Sigmoid colon (tissue), 7 donors: Measurements from ENCODE around the gene EHD1. TPM values are rescaled to one million over a fixed set of nuclear protein-coding genes. Genes with fewer than 3 reads are reported as not detected.

Source experiments
- DNase-seq: peaks from one replicate; pipeline ENCODE4 v3.0.0-alpha.2; 2019
- H3K27ac ChIP-seq, 4 donors: fragments of 200-600 bp; sonication (generic); one replicate each; pipeline ENCODE4 v1.5.1; 2016 to 2019; ENCODE audit warnings: mild to moderate bottlenecking in 1 of 4
- H3K27me3 ChIP-seq, 3 donors: fragments of 200-600 bp; sonication (generic); one replicate each; pipeline ENCODE4 v1.5.1; 2019; ENCODE audit warnings: mild to moderate bottlenecking in 1 of 3
- H3K36me3 ChIP-seq, 4 donors: fragments of 200-600 bp; sonication (generic); one replicate each; pipeline ENCODE4 v1.5.1; 2016 to 2019
- H3K4me1 ChIP-seq, 4 donors: fragments of 200-600 bp; sonication (generic); one replicate each; pipeline ENCODE4 v1.5.1; 2017 to 2019
- H3K4me3 ChIP-seq, 4 donors: fragments of 200-600 bp; sonication (generic); one replicate each; pipeline ENCODE4 v1.5.1; 2017 to 2019; ENCODE audit warnings: mild to moderate bottlenecking in 2 of 4, moderate library complexity in 1 of 4
- H3K9me3 ChIP-seq, 4 donors: fragments of 200-600 bp in 3 of 4; sonication (generic) in 3 of 4; one replicate each; pipeline versions ENCODE4 v1.5.1 to v1.6.1; 2013 to 2019
- CTCF ChIP-seq, 4 experiments: fragments of 450-650 bp in 3 of 4; fragments of 200-600 bp in 1 of 4; IDR thresholded peaks; one replicate each; pipeline ENCODE4 v1.5.1; 2016 to 2019; ENCODE audit warnings: antibody characterized with exemption in 4 of 4, mild to moderate bottlenecking in 3 of 4, moderate library complexity in 2 of 4
- EP300 ChIP-seq, 4 donors: sonication (generic); formaldehyde crosslinking; IDR thresholded peaks; one replicate each; pipeline ENCODE4 v1.6.1; 2017; ENCODE audit warnings: antibody characterized with exemption in 4 of 4
- POLR2A ChIP-seq, 2 donors: fragments of 450-650 bp; IDR thresholded peaks; one replicate each; pipeline ENCODE4 v1.6.1; 2016; ENCODE audit warnings: antibody characterized with exemption in 2 of 2, mild to moderate bottlenecking in 2 of 2, moderate library complexity in 2 of 2
- POLR2AphosphoS5 ChIP-seq, 4 donors: sonication (generic); formaldehyde crosslinking; IDR thresholded peaks; one replicate each; pipeline ENCODE4 v1.6.1; 2017; ENCODE audit warnings: antibody characterized with exemption in 4 of 4
- WGBS, 2 donors: extraction: QIAGEN DNeasy Blood & Tissue Kit; methylation state at CpG; one replicate each; pipeline ENCODE4 v1.1.7; 2013; 5-methylcytosine and 5-hydroxymethylcytosine counted together
- intact Hi-C: fragments of 100-400 bp; cut with DNase I; formaldehyde crosslinking; loops from one replicate; pipeline ENCODE4 v1.15.1; 2023
- polyA plus RNA-seq, 3 donors: library from polyadenylated mRNA; stranded (reverse); fragments of 200-250 nt; gene quantifications; one replicate each; pipeline ENCODE4 v1.2.3, GENCODE V29; 2013
- total RNA-seq, 4 donors: library from RNA; depleted of rRNA; stranded (reverse); fragments of >200 nt; gene quantifications; one replicate each; pipeline ENCODE4 v1.1.0, GENCODE V29; 2016
- donor health status: healthy with polysubstance abuse.
- donor health status: Bipolar disorder and iron deficiency.
- donor health status: healthy.

The EHD1 gene
- total and polyA plus RNA-seq, 7 donors = 27.0 to 73.1 (median 40.0) TPM

- peak in 1 of 4 donors; percentile 29 for TF ChIP-seq EP300 (IDR thresholded peaks at IDR 0.05)
- TF ChIP-seq POLR2A (IDR thresholded peaks at IDR 0.05) = no peak
- TF ChIP-seq POLR2AphosphoS5 (IDR thresholded peaks at IDR 0.05) = peak; percentile 25 to 76 (median 63)
- intact Hi-C loops = loop anchor here (1.0 kb wide), 1 partner anchor 14 kb away; the partner anchor contains the start of gene EHD1
- peaks cover 0 to 7% (median 3%) of the 10 kb centered on the region in 4 donors for H3K36me3 ChIP-seq
- peak overlapping the region; percentile 94 to 97 (median 97) for H3K27ac ChIP-seq
- peaks cover 0 to 92% (median 83%) of the 10 kb centered on the region in 4 donors for H3K4me1 ChIP-seq
- peak overlapping the region in 2 of 4 donors; percentile 11 to 17 for H3K4me3 ChIP-seq
- H3K9me3 ChIP-seq = no peaks in the 10 kb centered on the region
- no peaks in the 10 kb centered on the region for H3K27me3 ChIP-seq
- WGBS, 2 donors = 53 to 79% methylated on average over 18 of the region's 18 CpGs
- DNase-seq = peak; percentile 94
These were observed 13.7 kb downstream of the EHD1 start for GRCh38 chr11:64864473-64865285.

GRCh38 chr11:64864135-64864472 lies 14.3 kb downstream of the EHD1 start:
- DNase-seq = no peak
- 55 to 69% methylated on average over 9 of the region's 9 CpGs for WGBS, 2 donors
- peaks cover 0 to 12% (median 9%) of the 10 kb centered on the region in 4 donors for H3K36me3 ChIP-seq
- H3K27ac ChIP-seq = peak overlapping the region; percentile 94 to 97 (median 97)
- H3K27me3 ChIP-seq = no peaks in the 10 kb centered on the region
- H3K4me1 ChIP-seq = peaks cover 0 to 91% (median 81%) of the 10 kb centered on the region in 4 donors
- intact Hi-C loops = loop anchor here (1.0 kb wide), 1 partner anchor 14 kb away; the partner anchor contains the start of gene EHD1
- no peaks in the 10 kb centered on the region for H3K9me3 ChIP-seq
- peak overlapping the region in 1 of 4 donors; percentile 17 for H3K4me3 ChIP-seq
- no peak for TF ChIP-seq EP300 (IDR thresholded peaks at IDR 0.05)
- no peak for TF ChIP-seq POLR2AphosphoS5 (IDR thresholded peaks at IDR 0.05)
- TF ChIP-seq CTCF (IDR thresholded peaks at IDR 0.05) = no peak

GRCh38 chr11:64863391-64864060 lies 14.9 kb downstream of the EHD1 start:
- peak; percentile 81 for DNase-seq
- Histone ChIP-seq H3K4me1 (peaks cover 0 to 91% (median 81%) of the 10 kb centered on the region in 4 donors), H3K4me3 (peak overlapping the region in 1 of 4 donors; percentile 17), H3K27ac (peak overlapping the region; percentile 94 to 97 (median 97)), H3K9me3 (no peaks in the 10 kb centered on the region), H3K27me3 (no peaks in the 10 kb centered on the region), H3K36me3 (peaks cover 0 to 18% (median 14%) of the 10 kb centered on the region in 4 donors)
- intact Hi-C loops = loop anchor here (1.0 kb wide), 1 partner anchor 15 kb away; the partner anchor contains the start of gene EHD1
- 76 to 89% methylated on average over 23 of the region's 23 CpGs for WGBS, 2 donors
- TF ChIP-seq POLR2AphosphoS5 (IDR thresholded peaks at IDR 0.05) (no peak), EP300 (IDR thresholded peaks at IDR 0.05) (no peak), POLR2A (IDR thresholded peaks at IDR 0.05) (no peak)

GRCh38 chr11:64862987-64863390 lies 15.4 kb downstream of the EHD1 start:
- Histone ChIP-seq H3K36me3 (peaks cover 0 to 21% (median 17%) of the 10 kb centered on the region in 4 donors), H3K27me3 (no peaks in the 10 kb centered on the region), H3K4me3 (peak overlapping the region in 1 of 4 donors; percentile 17), H3K4me1 (peaks cover 0 to 89% (median 78%) of the 10 kb centered on the region in 4 donors), H3K27ac (peak overlapping the region; percentile 94 to 97 (median 97)), H3K9me3 (no peaks in the 10 kb centered on the region)
- intact Hi-C loops = no loop called here
- TF ChIP-seq POLR2AphosphoS5 (IDR thresholded peaks at IDR 0.05) (no peak), EP300 (IDR thresholded peaks at IDR 0.05) (no peak), POLR2A (IDR thresholded peaks at IDR 0.05) (no peak), CTCF (IDR thresholded peaks at IDR 0.05) (no peak)
- 68 to 74% methylated on average over 9 of the region's 9 CpGs for WGBS, 2 donors
- DNase-seq = peak; percentile 73

GRCh38 chr11:64861227-64861975 lies 17.0 kb downstream of the EHD1 start:
- WGBS, 2 donors = 61 to 83% methylated on average over 6 of the region's 6 CpGs
- DNase-seq = no peak
- no peak overlapping the region for H3K4me3 ChIP-seq
- intact Hi-C loops = no loop called here
- peaks cover 0 to 31% (median 20%) of the 10 kb centered on the region in 4 donors for H3K36me3 ChIP-seq
- no peaks in the 10 kb centered on the region for H3K27me3 ChIP-seq
- no peaks in the 10 kb centered on the region for H3K9me3 ChIP-seq
- no peak for TF ChIP-seq POLR2AphosphoS5 (IDR thresholded peaks at IDR 0.05)
- TF ChIP-seq CTCF (IDR thresholded peaks at IDR 0.05) = no peak
- TF ChIP-seq EP300 (IDR thresholded peaks at IDR 0.05) = no peak
- TF ChIP-seq POLR2A (IDR thresholded peaks at IDR 0.05) = no peak
- peak overlapping the region; percentile 94 to 97 (median 97) for H3K27ac ChIP-seq
- peaks cover 0 to 89% (median 77%) of the 10 kb centered on the region in 4 donors for H3K4me1 ChIP-seq
